B cell (primary cell): ENCODE measurements around the gene TMEM203.

ENCODE experiments used
- EZH2 ChIP-seq: IDR thresholded peaks from 2 replicates; pipeline ENCODE4 v1.6.1; 2012; ENCODE audit warnings: borderline replicate concordance, low read depth, mild to moderate bottlenecking, moderate library complexity, low read length; ENCODE audit not compliant: insufficient read depth, poor library complexity, severe bottlenecking
- TF ChIP-seq, protein P1 (sequence below): fragments of 200-600 bp; IDR thresholded peaks from one replicate; pipeline ENCODE4 v1.8.0; 2022; ENCODE audit warnings: antibody characterized with exemption, mild to moderate bottlenecking

DNA sequence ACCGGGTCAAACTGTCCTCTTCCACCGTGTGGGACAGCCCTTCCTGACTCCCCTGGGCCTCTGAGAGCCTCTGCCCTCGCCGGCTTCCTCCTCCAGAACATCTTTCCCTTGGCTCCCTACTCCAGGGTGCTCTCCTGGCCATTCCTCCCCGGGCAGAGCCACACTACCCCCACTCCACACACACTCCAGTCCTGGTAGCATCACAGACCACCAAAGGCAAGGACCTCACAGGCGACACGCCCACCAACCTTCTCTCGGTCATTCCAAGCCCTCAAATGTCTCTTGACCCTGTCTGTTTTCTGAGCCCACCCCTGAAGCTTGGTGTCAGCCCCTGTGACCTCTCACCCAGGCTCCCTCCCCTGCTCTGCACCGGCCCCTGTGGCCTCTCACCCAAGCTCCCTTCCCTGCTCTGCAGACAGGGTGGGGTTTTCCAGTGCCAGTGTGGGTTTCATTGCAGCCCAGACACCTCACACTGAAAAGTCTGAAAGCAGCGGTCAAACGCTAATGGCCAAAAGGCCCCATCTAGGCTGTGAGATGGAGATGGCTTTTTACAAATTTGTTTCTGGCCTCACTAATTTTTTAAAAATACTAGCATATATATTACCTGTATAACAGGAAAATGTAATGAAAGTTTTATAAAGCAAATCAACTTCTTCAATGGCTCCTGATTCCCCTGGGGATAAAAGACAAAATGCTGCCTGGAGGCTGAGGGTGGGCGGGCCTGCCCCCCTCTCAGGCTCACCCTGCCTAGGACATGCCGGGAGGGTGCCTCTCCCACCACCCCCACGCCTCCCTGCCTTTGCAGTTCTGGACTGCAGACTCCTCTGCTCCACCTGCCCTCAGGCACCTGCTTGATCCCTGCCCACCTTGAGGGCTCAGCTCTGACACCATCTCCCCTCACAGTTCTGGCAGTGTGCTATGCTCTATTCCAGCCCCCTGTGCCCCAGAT, 46.1 kb downstream of the TMEM203 start:
- TF ChIP-seq, protein P1, sequence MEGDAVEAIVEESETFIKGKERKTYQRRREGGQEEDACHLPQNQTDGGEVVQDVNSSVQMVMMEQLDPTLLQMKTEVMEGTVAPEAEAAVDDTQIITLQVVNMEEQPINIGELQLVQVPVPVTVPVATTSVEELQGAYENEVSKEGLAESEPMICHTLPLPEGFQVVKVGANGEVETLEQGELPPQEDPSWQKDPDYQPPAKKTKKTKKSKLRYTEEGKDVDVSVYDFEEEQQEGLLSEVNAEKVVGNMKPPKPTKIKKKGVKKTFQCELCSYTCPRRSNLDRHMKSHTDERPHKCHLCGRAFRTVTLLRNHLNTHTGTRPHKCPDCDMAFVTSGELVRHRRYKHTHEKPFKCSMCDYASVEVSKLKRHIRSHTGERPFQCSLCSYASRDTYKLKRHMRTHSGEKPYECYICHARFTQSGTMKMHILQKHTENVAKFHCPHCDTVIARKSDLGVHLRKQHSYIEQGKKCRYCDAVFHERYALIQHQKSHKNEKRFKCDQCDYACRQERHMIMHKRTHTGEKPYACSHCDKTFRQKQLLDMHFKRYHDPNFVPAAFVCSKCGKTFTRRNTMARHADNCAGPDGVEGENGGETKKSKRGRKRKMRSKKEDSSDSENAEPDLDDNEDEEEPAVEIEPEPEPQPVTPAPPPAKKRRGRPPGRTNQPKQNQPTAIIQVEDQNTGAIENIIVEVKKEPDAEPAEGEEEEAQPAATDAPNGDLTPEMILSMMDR: no peak
- no peak for TF ChIP-seq EZH2
